Osteoblast (primary cell): ENCODE results near the gene DRD2. TPM values are rescaled to one million over a fixed set of nuclear protein-coding genes. Genes with fewer than 3 reads are reported as not detected.

Experiments used
- DNase-seq: peaks from one replicate; pipeline ENCODE4 v3.0.0; 2011; ENCODE audit warnings: low spot score, mixed read lengths; ENCODE audit not compliant: insufficient read length; ENCODE audit errors: missing footprints
- H2AFZ ChIP-seq: 2 replicates; pipeline ENCODE4 v1.6.0; 2011; ENCODE audit warnings: mild to moderate bottlenecking, low read length
- H3K27ac ChIP-seq: 2 replicates; pipeline ENCODE4 v1.5.1; 2011; ENCODE audit warnings: mild to moderate bottlenecking, low read depth, low read length, moderate library complexity
- H3K27me3 ChIP-seq: 2 replicates; pipeline ENCODE4 v1.6.0; 2012; ENCODE audit warnings: mild to moderate bottlenecking, control low read depth, inconsistent platforms, low read length, moderate library complexity; ENCODE audit not compliant: insufficient read depth
- H3K36me3 ChIP-seq: 2 replicates; pipeline ENCODE4 v1.5.1; 2011; ENCODE audit warnings: mild to moderate bottlenecking, low read length, control low read depth, moderate library complexity; ENCODE audit not compliant: insufficient read depth
- H3K4me1 ChIP-seq: 2 replicates; pipeline ENCODE4 v1.5.1; 2011; ENCODE audit warnings: mild to moderate bottlenecking, low read length, control low read depth, moderate library complexity; ENCODE audit not compliant: insufficient read depth
- H3K4me2 ChIP-seq: 2 replicates; pipeline ENCODE4 v1.6.0; 2011; ENCODE audit warnings: mild to moderate bottlenecking, low read length; ENCODE audit not compliant: insufficient read depth
- H3K4me3 ChIP-seq: fragments of 200-600 bp; sonication (generic); 3 replicates; pipeline ENCODE4 v1.5.1; 2012; ENCODE audit warnings: mild to moderate bottlenecking, low read length, inconsistent platforms; ENCODE audit not compliant: insufficient read depth
- H3K79me2 ChIP-seq: 2 replicates; pipeline ENCODE4 v1.6.0; 2012; ENCODE audit warnings: mild to moderate bottlenecking, low read length, control low read depth, inconsistent platforms; ENCODE audit not compliant: insufficient read depth
- H3K9me3 ChIP-seq: 2 replicates; pipeline ENCODE4 v1.5.1; 2011; ENCODE audit warnings: low read depth, low read length, control low read depth
- H4K20me1 ChIP-seq: 2 replicates; pipeline ENCODE4 v1.6.0; 2012; ENCODE audit warnings: mild to moderate bottlenecking, low read length, control low read depth; ENCODE audit not compliant: insufficient read depth
- CTCF ChIP-seq: IDR thresholded peaks from 2 replicates; pipeline ENCODE4 v1.5.1; 2011; ENCODE audit warnings: mild to moderate bottlenecking, low read depth, low read length, moderate library complexity; ENCODE audit errors: extremely low read depth
- total RNA-seq: library from RNA; depleted of rRNA; stranded (reverse); fragments of >200 nt; gene quantifications from 2 replicates; pipeline ENCODE4 v1.2.3, GENCODE V29; 2012

DRD2 gene
- total RNA-seq, 1 donor = 0.36 TPM

- TF ChIP-seq CTCF = no peak
- peaks cover 35% of the 10 kb centered on the region for H3K27me3 ChIP-seq
- no peak overlapping the region for H3K27ac ChIP-seq
- no peak for DNase-seq
- no peak overlapping the region for H3K4me3 ChIP-seq
- H3K4me2 ChIP-seq = no peak overlapping the region
- H2AFZ ChIP-seq = no peak overlapping the region
- no peaks in the 10 kb centered on the region for H4K20me1 ChIP-seq
- no peaks in the 10 kb centered on the region for H3K9me3 ChIP-seq
- no peaks in the 10 kb centered on the region for H3K79me2 ChIP-seq
- H3K4me1 ChIP-seq = peaks cover 18% of the 10 kb centered on the region
- no peaks in the 10 kb centered on the region for H3K36me3 ChIP-seq
These were observed 30.6 kb downstream of the DRD2 start for GRCh38 chr11:113444502-113445123.

GRCh38 chr11:113440816-113441215 is 34.4 kb downstream of the DRD2 start:
- H4K20me1 ChIP-seq = no peaks in the 10 kb centered on the region
- TF ChIP-seq CTCF = no peak
- H2AFZ ChIP-seq = no peak overlapping the region
- H3K27me3 ChIP-seq = peaks cover 35% of the 10 kb centered on the region
- DNase-seq = no peak
- no peaks in the 10 kb centered on the region for H3K36me3 ChIP-seq
- no peak overlapping the region for H3K4me3 ChIP-seq
- H3K4me2 ChIP-seq = no peak overlapping the region
- no peaks in the 10 kb centered on the region for H3K79me2 ChIP-seq
- no peaks in the 10 kb centered on the region for H3K4me1 ChIP-seq
- H3K9me3 ChIP-seq = no peaks in the 10 kb centered on the region
- no peak overlapping the region for H3K27ac ChIP-seq

DNA sequence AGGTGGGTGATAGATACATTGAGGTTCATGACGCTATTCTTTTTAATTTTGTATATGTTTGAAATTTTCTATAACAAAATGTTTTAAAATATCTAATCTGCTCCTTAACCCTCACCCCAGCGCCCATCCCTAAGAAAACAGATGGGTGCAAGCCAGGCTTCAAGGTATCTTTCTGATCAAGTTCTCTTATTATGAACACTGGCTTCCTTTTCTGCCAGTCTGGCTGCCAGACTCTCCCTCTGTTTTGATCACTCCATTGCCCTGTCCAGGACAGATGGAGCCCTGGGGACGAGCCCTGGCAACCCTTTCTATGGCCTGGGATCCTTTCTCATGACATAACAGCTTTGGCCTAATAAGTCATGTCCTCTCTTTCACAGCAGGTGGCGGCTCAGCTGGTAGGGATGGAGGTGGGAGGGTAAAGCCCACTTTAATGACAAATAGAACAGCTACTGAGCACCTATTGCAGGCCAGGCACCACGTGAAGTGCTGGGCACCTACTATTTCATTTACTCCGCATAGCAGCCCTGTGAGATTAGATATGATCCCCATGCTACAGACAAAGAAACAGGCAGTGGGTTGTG is 38.4 kb downstream of the DRD2 start:
- no peak overlapping the region for H3K27ac ChIP-seq
- H4K20me1 ChIP-seq = no peaks in the 10 kb centered on the region
- no peak overlapping the region for H3K4me3 ChIP-seq
- H3K4me1 ChIP-seq = no peaks in the 10 kb centered on the region
- no peaks in the 10 kb centered on the region for H3K9me3 ChIP-seq
- DNase-seq = no peak
- no peaks in the 10 kb centered on the region for H3K79me2 ChIP-seq
- H3K36me3 ChIP-seq = no peaks in the 10 kb centered on the region
- H3K27me3 ChIP-seq = peaks cover 16% of the 10 kb centered on the region
- no peak for TF ChIP-seq CTCF
- no peak overlapping the region for H2AFZ ChIP-seq
- no peak overlapping the region for H3K4me2 ChIP-seq

DNA sequence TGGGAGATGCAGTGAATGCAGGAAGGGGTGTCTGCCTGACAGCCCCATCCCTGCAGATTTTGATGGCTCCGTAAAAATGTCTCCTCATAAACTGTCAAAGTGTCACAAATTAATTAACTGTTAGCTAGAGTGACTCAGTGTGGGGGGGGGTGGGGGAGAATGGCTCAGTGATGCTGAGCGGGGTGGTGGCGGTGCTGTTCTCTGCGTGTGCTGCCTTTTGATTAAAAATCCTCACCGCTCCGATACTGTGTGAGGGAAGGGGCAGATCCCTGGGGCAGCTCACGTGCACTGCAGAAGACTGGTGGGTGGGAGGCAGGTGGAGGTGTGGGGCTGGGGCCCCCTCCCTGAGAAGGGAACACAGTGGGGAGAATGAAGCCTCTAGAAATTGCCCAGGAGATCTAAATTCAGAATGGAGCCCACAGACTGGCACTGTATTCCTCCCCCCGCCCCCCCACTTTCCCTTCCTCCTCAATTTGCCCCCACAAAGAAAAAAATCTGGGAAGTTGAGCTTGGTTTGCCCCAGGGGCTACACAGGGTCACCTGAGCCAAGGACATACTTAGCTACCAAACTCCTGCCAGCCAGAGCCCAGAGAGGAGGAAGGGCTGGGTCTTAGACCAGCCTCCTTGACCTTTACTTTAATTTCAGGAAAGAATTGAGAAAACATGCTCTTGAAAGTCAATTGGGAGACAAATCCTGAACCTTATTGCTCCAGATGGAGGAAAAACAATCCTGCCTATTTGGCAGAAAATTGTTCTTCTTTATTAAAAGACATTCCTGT is 39.8 kb downstream of the DRD2 start:
- Histone ChIP-seq H4K20me1 (no peaks in the 10 kb centered on the region), H3K4me2 (no peak overlapping the region), H3K9me3 (no peaks in the 10 kb centered on the region), H3K4me1 (no peaks in the 10 kb centered on the region), H3K27me3 (peaks cover 6% of the 10 kb centered on the region), H3K79me2 (no peaks in the 10 kb centered on the region), H3K36me3 (no peaks in the 10 kb centered on the region), H3K4me3 (no peak overlapping the region), H2AFZ (no peak overlapping the region), H3K27ac (no peak overlapping the region)
- no peak for TF ChIP-seq CTCF
- no peak for DNase-seq
